Tibial artery (tissue), 4 donors: ENCODE results near the gene MXD4.
"Not testable (repeated sequence)": the region's sequence is repeated elsewhere in the genome, so short reads cannot be mapped to it uniquely, and the experiment has no call there.

ENCODE experiments used
- DNase-seq, 2 donors: peaks; one replicate each; pipeline ENCODE4 v3.0.0-alpha.2; 2019
- H3K27ac ChIP-seq, 2 donors: fragments of 200-600 bp; sonication (generic) in 1 of 2; 1 replicate in 1 of 2; 2 replicates in 1 of 2; pipeline ENCODE4 v1.5.1; 2018 to 2019; ENCODE audit warnings: mild to moderate bottlenecking in 1 of 2
- H3K27me3 ChIP-seq, 2 donors: fragments of 200-600 bp; sonication (generic) in 1 of 2; one replicate each; pipeline versions ENCODE4 v1.5.1 to v1.6.0; 2016 to 2019
- H3K36me3 ChIP-seq, 3 donors: fragments of 200-600 bp; sonication (generic) in 2 of 3; one replicate each; pipeline ENCODE4 v1.5.1; 2016 to 2019; ENCODE audit warnings: mild to moderate bottlenecking in 2 of 3
- H3K4me1 ChIP-seq, 4 donors: fragments of 200-600 bp; sonication (generic) in 2 of 4; 1 replicate in 3 of 4; 2 replicates in 1 of 4; pipeline ENCODE4 v1.5.1; 2016 to 2019
- H3K4me3 ChIP-seq, 2 donors: fragments of 200-600 bp; sonication (generic) in 1 of 2; 1 replicate in 1 of 2; 2 replicates in 1 of 2; pipeline ENCODE4 v1.5.1; 2018 to 2019; ENCODE audit warnings: mild to moderate bottlenecking in 2 of 2
- H3K9me3 ChIP-seq, 3 donors: fragments of 200-600 bp; sonication (generic) in 1 of 3; one replicate each; pipeline ENCODE4 v1.5.1; 2016 to 2019
- intact Hi-C: fragments of 100-400 bp; cut with DNase I; formaldehyde crosslinking; loops from one replicate; pipeline ENCODE4 v1.15.0; 2023; ENCODE audit warnings: low total_unique reads
- TF ChIP-seq, protein P1 (sequence below), 2 experiments: fragments of 200-600 bp in 1 of 2; fragments of 450-650 bp in 1 of 2; IDR thresholded peaks; one replicate each; pipeline ENCODE4 v1.5.1; 2017 to 2019; ENCODE audit warnings: antibody characterized with exemption in 2 of 2, mild to moderate bottlenecking in 1 of 2, moderate library complexity in 1 of 2

The MXD4 gene

DNA sequence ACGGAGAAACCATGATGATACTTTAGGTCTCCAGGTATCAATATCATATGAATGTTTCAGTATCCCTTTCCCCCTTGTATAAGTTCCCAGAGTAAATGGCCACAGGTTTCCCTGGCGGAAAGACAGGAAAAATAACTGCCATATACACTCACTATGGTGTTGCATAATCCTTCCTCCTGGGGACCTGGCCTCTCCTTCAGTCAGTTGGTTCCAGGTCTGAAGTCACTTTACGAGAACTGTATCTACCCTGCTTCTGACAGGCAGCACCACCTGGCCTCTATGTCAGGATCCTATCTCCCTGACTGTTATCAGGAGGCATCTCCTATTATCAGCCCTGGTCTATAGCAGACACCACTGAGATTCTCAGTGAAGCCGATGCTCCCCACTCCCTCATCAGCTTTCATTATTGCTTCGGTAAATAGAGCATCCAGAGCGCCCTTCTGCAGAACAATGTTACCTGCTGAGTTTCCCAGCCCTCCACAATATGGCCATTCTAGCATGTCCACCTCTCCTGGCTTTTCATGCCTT lies 42.6 kb downstream of the MXD4 start:
- Histone ChIP-seq H3K27me3 (no peaks in the 10 kb centered on the region), H3K4me3 (no peak overlapping the region), H3K27ac (no peak overlapping the region), H3K4me1 (peaks cover 0 to 4% (median 0%) of the 10 kb centered on the region in 4 donors), H3K36me3 (peaks cover 7 to 12% (median 11%) of the 10 kb centered on the region in 3 donors), H3K9me3 (no peaks in the 10 kb centered on the region)
- no peak for DNase-seq
- intact Hi-C loops = loop anchor here (5.0 kb wide), 1 partner anchor 243 kb away; no protein-coding TSS in a partner anchor
- TF ChIP-seq, protein P1, sequence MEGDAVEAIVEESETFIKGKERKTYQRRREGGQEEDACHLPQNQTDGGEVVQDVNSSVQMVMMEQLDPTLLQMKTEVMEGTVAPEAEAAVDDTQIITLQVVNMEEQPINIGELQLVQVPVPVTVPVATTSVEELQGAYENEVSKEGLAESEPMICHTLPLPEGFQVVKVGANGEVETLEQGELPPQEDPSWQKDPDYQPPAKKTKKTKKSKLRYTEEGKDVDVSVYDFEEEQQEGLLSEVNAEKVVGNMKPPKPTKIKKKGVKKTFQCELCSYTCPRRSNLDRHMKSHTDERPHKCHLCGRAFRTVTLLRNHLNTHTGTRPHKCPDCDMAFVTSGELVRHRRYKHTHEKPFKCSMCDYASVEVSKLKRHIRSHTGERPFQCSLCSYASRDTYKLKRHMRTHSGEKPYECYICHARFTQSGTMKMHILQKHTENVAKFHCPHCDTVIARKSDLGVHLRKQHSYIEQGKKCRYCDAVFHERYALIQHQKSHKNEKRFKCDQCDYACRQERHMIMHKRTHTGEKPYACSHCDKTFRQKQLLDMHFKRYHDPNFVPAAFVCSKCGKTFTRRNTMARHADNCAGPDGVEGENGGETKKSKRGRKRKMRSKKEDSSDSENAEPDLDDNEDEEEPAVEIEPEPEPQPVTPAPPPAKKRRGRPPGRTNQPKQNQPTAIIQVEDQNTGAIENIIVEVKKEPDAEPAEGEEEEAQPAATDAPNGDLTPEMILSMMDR (IDR thresholded peaks at IDR 0.05) = no peak

DNA sequence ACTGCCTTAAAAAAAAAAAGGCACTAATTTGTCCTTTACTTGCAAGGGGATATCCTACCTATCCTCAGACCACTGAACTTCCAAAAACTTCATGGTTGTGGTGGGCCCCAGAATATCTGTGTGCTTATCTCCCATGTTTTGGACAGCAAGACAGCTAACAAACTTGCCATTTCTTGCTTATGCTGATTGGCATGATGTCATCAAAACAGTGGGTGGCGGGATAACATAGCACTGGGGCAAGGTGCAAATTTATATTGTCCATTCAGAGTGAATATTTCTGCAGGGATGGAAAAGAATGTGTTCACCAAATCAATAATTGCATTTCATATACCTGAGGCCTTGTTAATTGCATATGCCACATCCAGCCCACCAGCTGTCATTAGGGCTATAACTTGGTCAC lies 43.5 kb downstream of the MXD4 start:
- H3K36me3 ChIP-seq = peaks cover 4 to 8% (median 8%) of the 10 kb centered on the region in 3 donors
- intact Hi-C loops = loop anchor here (5.0 kb wide), 1 partner anchor 244 kb away; no protein-coding TSS in a partner anchor

DNA sequence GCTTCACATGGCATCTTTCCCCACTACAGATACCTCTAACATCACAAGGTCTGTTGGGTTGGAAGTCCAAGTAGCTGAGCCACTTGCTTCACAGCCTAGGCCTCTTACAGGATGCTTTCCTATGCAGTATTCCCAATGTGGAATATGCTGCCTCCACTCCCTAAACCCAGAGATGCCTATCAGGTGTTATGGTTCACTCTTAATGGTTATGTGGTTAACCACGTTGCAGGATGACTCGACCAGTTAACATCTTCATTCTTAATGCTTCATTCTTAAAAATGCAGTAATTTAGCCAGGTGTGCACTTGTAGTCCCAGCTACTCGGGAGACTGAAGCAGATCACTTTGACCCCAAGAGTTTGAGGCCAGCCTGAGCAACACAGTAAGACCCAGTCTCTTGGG lies 44.2 kb downstream of the MXD4 start:
- Histone ChIP-seq H3K27ac (no peak overlapping the region), H3K4me3 (no peak overlapping the region), H3K27me3 (no peaks in the 10 kb centered on the region), H3K4me1 (peaks cover 0 to 4% (median 0%) of the 10 kb centered on the region in 4 donors), H3K9me3 (no peaks in the 10 kb centered on the region), H3K36me3 (peaks cover 0 to 1% (median under 1%) of the 10 kb centered on the region in 3 donors)
- intact Hi-C loops = loop anchor here (5.0 kb wide), 1 partner anchor 245 kb away; no protein-coding TSS in a partner anchor
- TF ChIP-seq, protein P1 (IDR thresholded peaks at IDR 0.05) = no peak
- no peak for DNase-seq

More for the DNA sequence above, 43.5 kb downstream of the MXD4 start:
- Histone ChIP-seq H3K27ac (no peak overlapping the region), H3K9me3 (no peaks in the 10 kb centered on the region), H3K4me1 (peaks cover 0 to 4% (median 0%) of the 10 kb centered on the region in 4 donors), H3K27me3 (no peaks in the 10 kb centered on the region), H3K4me3 (no peak overlapping the region)
- DNase-seq = no peak
- TF ChIP-seq, protein P1 (IDR thresholded peaks at IDR 0.05) = no peak

DNA sequence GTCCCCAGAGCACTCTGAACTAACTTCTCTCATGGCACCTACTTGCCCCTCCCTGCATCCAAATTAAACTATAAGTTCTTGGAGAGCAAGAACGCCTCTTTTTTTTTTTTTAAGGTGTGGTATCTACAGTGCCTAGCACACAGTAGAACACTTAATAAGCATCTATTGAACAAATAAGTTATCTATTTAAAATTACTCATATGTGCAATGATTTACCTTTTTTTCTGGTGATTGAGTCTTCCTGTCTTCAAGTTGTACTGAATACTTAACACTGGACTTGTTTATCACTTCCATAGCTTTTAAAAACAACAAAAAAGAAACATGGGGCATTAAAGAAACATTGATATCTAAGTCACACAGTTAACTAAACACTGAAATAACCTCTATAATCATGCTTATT lies 49.1 kb downstream of the MXD4 start:
- H3K36me3 ChIP-seq = no peaks in the 10 kb centered on the region
- H3K27ac ChIP-seq = no peak overlapping the region
- H3K9me3 ChIP-seq = no peaks in the 10 kb centered on the region
- no peaks in the 10 kb centered on the region for H3K27me3 ChIP-seq
- TF ChIP-seq, protein P1 (IDR thresholded peaks at IDR 0.05) = no peak
- no peak overlapping the region for H3K4me3 ChIP-seq
- no peak for DNase-seq
- H3K4me1 ChIP-seq = no peaks in the 10 kb centered on the region
- intact Hi-C loops = no loop called here

DNA sequence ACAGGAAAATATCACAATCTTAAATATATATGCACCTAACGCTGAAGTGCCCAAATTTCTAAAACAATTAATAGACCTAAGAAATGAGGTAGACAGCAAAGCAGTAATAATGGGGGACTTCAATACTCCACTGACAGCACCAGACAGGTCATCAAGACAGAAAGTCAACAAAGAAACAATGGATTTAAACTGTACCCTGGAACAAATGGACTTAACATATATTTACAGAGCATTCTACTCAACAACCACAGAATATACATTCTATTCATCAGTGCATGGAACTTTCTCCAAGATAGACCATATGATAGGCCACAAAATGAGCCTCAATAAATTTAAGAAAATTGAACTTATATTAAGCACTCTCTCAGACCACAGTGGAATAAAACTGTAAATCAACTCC lies 59.1 kb downstream of the MXD4 start:
- DNase-seq, H3K9me3 ChIP-seq, H3K4me3 ChIP-seq, H3K27ac ChIP-seq, H3K36me3 ChIP-seq, H3K4me1 ChIP-seq, intact Hi-C loops, H3K27me3 ChIP-seq: not testable (repeated sequence)
